ENCODE measurements around the gene ILK. TPM values are rescaled to one million over a fixed set of nuclear protein-coding genes. Genes with fewer than 3 reads are reported as not detected.

Gene ILK
- total RNA-seq, 1 experiment from 2014 or later, result 92.3 TPM

DNA sequence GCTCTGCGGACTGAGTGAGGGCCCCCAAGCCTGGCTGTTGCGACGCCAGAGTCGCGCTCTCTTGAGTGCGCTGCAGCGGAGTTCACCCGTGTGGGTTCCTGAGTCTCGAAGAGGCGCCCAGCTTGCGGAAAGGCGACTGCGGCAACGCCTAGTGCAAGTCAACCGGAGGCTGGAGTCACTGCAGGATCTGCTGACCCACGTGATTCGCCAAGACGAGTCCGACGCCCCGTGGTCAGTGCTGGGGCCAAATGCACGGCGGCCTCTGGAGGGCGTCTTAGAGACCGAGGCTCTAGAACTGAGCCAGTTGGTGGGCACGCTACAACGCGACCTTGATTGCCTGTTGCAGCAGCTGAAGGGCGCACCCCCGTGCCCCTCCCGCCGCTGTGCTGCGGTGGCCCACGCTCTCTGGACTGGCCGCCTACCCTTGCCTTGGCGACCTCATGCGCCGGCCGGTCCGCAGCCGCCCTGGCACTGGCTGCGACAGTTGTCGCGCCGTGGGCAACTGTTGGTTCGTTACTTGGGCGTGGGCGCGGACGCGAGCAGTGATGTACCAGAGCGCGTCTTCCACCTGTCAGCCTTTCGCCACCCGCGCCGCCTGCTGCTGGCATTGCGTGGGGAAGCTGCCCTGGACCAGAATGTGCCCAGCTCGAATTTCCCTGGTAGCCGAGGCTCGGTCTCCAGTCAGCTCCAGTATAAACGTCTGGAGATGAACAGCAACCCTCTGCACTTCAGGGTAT lies 32.7 kb upstream of the ILK start:
- ChIA-PET CTCF (interaction anchor here (0.6 to 1.8 kb wide), 3 partner anchors 17 to 128 kb away, joined by 3 to 4 read pairs (median 3); no protein-coding TSS in a partner anchor), POLR2A (no interaction called here)
- BruUV-seq (replicated peaks), result no TSS peak
- intact Hi-C loops (cut with micrococcal nuclease), result no loop called here
- TF ChIP-seq, protein P1, sequence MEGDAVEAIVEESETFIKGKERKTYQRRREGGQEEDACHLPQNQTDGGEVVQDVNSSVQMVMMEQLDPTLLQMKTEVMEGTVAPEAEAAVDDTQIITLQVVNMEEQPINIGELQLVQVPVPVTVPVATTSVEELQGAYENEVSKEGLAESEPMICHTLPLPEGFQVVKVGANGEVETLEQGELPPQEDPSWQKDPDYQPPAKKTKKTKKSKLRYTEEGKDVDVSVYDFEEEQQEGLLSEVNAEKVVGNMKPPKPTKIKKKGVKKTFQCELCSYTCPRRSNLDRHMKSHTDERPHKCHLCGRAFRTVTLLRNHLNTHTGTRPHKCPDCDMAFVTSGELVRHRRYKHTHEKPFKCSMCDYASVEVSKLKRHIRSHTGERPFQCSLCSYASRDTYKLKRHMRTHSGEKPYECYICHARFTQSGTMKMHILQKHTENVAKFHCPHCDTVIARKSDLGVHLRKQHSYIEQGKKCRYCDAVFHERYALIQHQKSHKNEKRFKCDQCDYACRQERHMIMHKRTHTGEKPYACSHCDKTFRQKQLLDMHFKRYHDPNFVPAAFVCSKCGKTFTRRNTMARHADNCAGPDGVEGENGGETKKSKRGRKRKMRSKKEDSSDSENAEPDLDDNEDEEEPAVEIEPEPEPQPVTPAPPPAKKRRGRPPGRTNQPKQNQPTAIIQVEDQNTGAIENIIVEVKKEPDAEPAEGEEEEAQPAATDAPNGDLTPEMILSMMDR (IDR thresholded peaks at IDR 0.05; ENCODE audit: unreplicated experiment), result no peak
- Mint-ChIP-seq H3K4me1 (ENCODE audit: insufficient read depth, unreplicated experiment) (peaks cover 26% of the 10 kb centered on the region), H3K9me3 (ENCODE audit: unreplicated experiment) (no peaks in the 10 kb centered on the region), H3K27me3 (ENCODE audit: insufficient read depth, unreplicated experiment) (no peaks in the 10 kb centered on the region), H3K36me3 (ENCODE audit: insufficient read depth, unreplicated experiment) (peaks cover 8% of the 10 kb centered on the region), H3K4me3 (ENCODE audit: unreplicated experiment) (no peak overlapping the region), H3K27ac (ENCODE audit: low read depth, unreplicated experiment) (no peak overlapping the region)
- no peak for DNase-seq (ENCODE audit: unreplicated experiment)

DNA sequence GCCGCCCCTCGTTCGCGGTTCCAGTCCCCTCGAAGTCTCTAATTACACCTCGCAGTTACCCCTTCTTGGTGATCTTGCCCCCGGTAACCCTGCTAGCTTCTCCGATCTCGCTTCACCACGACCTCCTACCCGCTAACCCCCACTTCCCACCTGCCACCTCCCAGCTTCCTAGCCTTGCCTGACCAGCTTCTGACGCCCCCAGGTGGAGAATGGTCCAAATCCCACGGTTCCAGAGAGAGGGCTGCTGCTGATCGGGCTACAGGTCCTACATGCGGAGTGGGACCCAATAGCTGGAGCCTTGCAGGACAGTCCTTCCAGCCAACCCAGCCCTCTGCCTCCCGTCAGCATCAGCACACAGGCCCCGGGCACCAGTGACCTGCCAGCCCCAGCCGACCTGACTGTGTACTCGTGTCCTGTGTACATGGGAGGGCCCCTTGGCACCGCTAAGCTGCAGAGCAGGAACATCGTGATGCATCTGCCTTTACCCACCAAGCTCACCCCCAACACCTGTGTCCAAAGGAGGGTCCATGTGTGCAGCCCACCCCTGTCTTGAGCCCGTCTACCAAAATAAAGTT lies 32.1 kb upstream of the ILK start:
- Mint-ChIP-seq H3K27me3 (ENCODE audit: insufficient read depth, unreplicated experiment) (no peaks in the 10 kb centered on the region), H3K4me1 (ENCODE audit: insufficient read depth, unreplicated experiment) (peaks cover 26% of the 10 kb centered on the region), H3K27ac (ENCODE audit: low read depth, unreplicated experiment) (no peak overlapping the region), H3K36me3 (ENCODE audit: insufficient read depth, unreplicated experiment) (peaks cover 8% of the 10 kb centered on the region), H3K4me3 (ENCODE audit: unreplicated experiment) (no peak overlapping the region), H3K9me3 (ENCODE audit: unreplicated experiment) (no peaks in the 10 kb centered on the region)
- intact Hi-C loops (cut with micrococcal nuclease), result no loop called here
- ChIA-PET POLR2A (no interaction called here), CTCF (interaction anchor here (0.6 kb wide), 2 partner anchors 17 to 128 kb away, joined by 3 read pairs; no protein-coding TSS in a partner anchor)
- TF ChIP-seq, protein P1 (IDR thresholded peaks at IDR 0.05; ENCODE audit: unreplicated experiment), result no peak
- DNase-seq (ENCODE audit: unreplicated experiment), result no peak
- no TSS peak for BruUV-seq (replicated peaks)

DNA sequence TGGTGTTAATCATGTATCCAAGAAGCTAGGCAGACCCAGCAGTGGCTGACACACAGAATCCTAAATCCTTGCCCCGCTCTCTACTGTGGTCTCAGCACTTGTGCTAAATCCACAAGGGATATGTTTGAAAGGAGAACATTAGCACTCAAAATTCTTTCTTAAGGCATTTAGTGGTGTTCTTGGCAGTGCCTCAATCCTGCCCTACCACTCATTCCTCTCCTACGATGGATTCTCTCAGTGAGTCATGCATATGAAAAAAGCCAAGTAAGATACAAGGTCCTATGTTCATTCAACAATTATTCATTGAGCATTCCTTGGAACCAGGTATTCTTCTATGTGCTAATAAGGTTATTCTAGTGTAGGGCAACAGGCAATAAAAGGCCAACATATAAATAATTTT lies 31.4 kb upstream of the ILK start:
- ChIA-PET POLR2A (no interaction called here), CTCF (interaction anchor here (1.5 kb wide), 1 partner anchor 9 kb away, joined by 3 read pairs; no protein-coding TSS in a partner anchor)
- Mint-ChIP-seq H3K9me3 (ENCODE audit: unreplicated experiment) (no peaks in the 10 kb centered on the region), H3K4me1 (ENCODE audit: insufficient read depth, unreplicated experiment) (peaks cover 26% of the 10 kb centered on the region), H3K27me3 (ENCODE audit: insufficient read depth, unreplicated experiment) (no peaks in the 10 kb centered on the region), H3K27ac (ENCODE audit: low read depth, unreplicated experiment) (peak overlapping the region; percentile 33), H3K4me3 (ENCODE audit: unreplicated experiment) (no peak overlapping the region), H3K36me3 (ENCODE audit: insufficient read depth, unreplicated experiment) (peaks cover 8% of the 10 kb centered on the region)
- TF ChIP-seq, protein P1 (IDR thresholded peaks at IDR 0.05; ENCODE audit: unreplicated experiment), result no peak
- peak; percentile 26 for DNase-seq (ENCODE audit: unreplicated experiment)
- intact Hi-C loops (cut with micrococcal nuclease), result no loop called here
- no TSS peak for BruUV-seq (replicated peaks)

DNA sequence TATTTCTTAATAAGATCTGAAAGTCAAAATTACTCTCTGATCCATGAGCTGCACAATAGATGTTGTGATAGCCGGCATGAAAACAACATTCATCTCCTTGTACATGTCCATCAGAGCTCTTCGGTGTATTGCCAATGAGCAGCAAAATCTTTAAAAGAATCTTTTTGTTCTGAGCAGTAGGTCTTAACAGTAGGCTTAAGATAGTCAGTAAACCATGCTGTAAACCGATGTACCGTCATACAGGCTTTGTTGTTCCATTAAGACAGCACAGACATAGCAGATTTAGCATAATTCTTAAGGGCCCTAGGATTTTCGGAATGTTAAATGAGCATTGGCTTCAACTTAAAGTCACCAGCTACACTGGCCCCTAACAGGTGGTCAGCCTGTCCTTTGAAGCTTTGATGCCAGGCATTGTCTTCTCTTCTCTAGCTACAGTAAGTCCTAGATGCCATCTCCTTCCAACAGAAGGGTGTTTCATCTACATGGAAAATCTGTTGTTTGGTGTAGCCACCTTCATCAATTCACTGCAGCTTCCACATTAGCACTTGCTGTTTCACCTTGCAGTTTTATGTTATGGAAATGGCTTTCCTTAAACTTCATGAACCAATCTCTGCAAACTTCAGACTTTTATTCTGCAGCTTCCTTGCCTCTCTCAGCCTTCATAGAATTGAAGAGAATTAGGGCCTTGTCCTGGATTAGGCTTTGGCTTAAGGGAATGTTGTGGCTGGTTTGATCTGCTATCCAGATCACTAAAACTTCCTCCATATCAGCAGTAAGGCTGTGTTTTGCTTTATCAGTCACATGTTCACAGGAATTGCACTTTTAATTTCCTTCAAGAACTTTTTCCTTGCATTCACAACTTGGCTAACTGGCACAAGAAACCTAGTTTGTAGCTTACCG lies 28.5 kb upstream of the ILK start:
- peaks cover 8% of the 10 kb centered on the region for H3K36me3 Mint-ChIP-seq (ENCODE audit: insufficient read depth, unreplicated experiment)
- H3K4me1 Mint-ChIP-seq (ENCODE audit: insufficient read depth, unreplicated experiment), result peaks cover 10% of the 10 kb centered on the region
- H3K4me3 Mint-ChIP-seq (ENCODE audit: unreplicated experiment), result no peak overlapping the region
- TF ChIP-seq, protein P1 (IDR thresholded peaks at IDR 0.05; ENCODE audit: unreplicated experiment), result no peak
- BruUV-seq (replicated peaks), result no TSS peak
- H3K27ac Mint-ChIP-seq (ENCODE audit: low read depth, unreplicated experiment), result no peak overlapping the region
- ChIA-PET CTCF (interaction anchor here (0.6 to 1.5 kb wide), 3 partner anchors 44 to 1798 kb away, joined by 4 to 5 read pairs (median 5); no protein-coding TSS in a partner anchor), POLR2A (interaction anchor here (0.6 kb wide), 2 partner anchors 12 to 81 kb away, joined by 3 read pairs; no protein-coding TSS in a partner anchor)
- no peaks in the 10 kb centered on the region for H3K9me3 Mint-ChIP-seq (ENCODE audit: unreplicated experiment)
- no peak for DNase-seq (ENCODE audit: unreplicated experiment)
- H3K27me3 Mint-ChIP-seq (ENCODE audit: insufficient read depth, unreplicated experiment), result no peaks in the 10 kb centered on the region
- intact Hi-C loops (cut with micrococcal nuclease), result no loop called here
